HTR-8/SVneo (cell line): ENCODE data around the gene CDH19.
"Not testable (repeated sequence)": the region's sequence is repeated elsewhere in the genome, so short reads cannot be mapped to it uniquely, and the experiment has no call there.

Source experiments
- DNase-seq: peaks from one replicate; pipeline ENCODE4 v3.0.0; 2011; ENCODE audit warnings: low spot score, mixed read lengths; ENCODE audit not compliant: insufficient read length
- FAIRE-seq: peaks from 2 replicates; lab custom pipeline; 2011; peaks lifted over from hg19 to GRCh38; lab: Jason Lieb, UNC

The CDH19 gene

DNA sequence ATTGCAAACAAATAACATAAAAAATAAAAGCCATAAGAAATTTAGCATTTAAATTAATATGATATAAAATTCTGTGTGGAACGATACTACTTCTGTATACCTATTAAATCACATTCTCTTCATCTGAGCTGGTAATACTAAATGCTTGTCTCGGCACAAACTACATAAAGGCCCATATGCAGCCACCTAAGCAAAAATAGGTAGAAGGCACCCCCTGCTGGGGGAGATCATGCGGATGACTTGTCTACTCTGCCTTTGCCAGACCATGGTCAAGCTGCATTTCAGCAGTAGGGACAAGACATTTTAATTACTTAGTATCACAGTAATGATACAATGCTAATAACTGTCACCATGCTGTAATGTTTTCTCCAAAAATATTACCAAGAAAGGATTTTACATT, 108.0 kb downstream of the CDH19 start:
- no peak for FAIRE-seq
- no peak for DNase-seq

DNA sequence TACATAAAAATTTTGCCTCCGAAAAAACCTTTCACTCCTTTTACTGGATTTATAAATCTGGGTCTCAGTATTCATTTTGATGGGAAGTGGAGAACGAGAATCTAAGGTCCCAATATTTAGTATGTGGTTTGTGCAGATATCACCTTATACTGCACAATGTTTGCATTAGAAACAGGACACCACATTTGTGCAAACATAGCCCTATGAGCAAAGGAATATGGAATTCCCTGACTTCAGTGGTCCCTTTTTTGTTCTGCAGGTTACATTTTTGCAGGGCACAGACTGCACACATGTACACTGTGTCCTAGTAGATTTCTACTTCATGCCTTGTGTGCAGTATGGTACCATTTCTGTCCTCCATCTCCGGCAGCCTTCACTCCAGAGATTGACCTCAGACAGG, 130.0 kb downstream of the CDH19 start:
- DNase-seq (no peak), FAIRE-seq (no peak)

DNA sequence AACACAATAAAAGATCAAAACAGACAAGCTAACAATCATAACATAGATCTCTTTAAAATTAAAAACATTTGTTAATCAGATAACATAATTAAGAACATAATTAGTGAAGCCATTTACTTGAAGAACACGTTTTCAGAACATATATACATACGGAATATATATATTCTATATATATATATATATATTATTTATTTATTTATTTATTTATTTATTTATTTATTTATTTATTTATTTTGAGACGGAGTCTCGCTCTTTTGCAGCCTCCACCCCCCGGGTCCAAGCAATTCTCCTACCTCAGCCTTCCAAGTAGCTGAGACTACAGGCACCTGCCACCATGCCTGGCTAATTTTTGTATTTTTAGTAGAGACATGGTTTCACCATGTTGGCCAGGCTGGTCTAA, 137.7 kb downstream of the CDH19 start:
- not testable (repeated sequence) for DNase-seq, FAIRE-seq

DNA sequence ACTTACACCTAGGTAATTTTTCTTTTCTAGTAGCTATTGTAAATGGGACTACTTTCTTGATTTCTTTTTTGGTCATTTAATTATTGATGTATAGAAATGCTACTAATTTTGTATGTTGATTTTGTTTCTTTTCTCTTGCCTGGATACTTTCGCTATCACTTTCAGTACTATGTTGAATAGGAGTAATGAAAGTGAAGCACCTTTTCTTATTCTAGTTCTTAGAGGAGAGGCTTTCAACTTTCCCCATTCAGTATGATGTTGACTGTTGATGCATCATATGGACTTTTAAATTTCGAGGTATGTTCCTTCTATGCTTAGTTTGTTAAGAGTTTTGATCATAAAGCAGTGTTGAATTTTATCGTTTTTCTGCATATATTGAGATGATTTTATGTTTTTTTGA, 142.5 kb downstream of the CDH19 start:
- no peak for FAIRE-seq

DNA sequence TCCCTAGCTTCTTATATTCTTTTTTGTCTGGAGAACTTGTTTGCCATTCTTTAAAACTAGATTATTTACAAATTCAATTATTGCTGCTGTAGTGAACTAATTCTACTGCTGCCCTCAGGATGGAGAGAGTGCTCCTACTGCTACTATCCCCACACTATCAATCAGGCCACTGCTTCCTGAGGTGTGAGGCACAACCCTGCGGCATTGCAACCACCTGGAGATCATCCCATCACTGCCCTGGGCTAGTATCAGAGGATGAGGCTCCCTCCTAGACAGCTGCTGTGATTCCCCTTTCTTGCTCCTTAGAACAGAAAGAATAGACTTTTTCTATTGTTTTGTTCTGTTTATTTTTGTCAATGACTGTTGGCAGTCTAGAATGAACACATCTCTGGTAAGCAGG, 146.6 kb downstream of the CDH19 start:
- no peak for FAIRE-seq
- DNase-seq: no peak

More for the DNA sequence above, 142.5 kb downstream of the CDH19 start:
- DNase-seq: no peak
